Ovary (tissue), 3 donors: ENCODE results near the gene SPG11.

ENCODE experiments used
- EP300 ChIP-seq: sonication (generic); formaldehyde crosslinking; IDR thresholded peaks from one replicate; pipeline ENCODE4 v1.6.1; 2017; ENCODE audit warnings: antibody characterized with exemption
- POLR2A ChIP-seq: fragments of 450-650 bp; IDR thresholded peaks from one replicate; pipeline ENCODE4 v1.6.1; 2017; ENCODE audit warnings: antibody characterized with exemption, mild to moderate bottlenecking, moderate library complexity
- TF ChIP-seq, protein P1 (sequence below), 3 donors: fragments of 450-650 bp in 2 of 3; fragments of 200-600 bp in 1 of 3; IDR thresholded peaks; one replicate each; pipeline versions ENCODE4 v1.5.1 to v1.8.0; 2016 to 2022; ENCODE audit warnings: antibody characterized with exemption in 3 of 3, mild to moderate bottlenecking in 1 of 3
- donor health status: DM: no; HTN: no; CAD: no.

DNA sequence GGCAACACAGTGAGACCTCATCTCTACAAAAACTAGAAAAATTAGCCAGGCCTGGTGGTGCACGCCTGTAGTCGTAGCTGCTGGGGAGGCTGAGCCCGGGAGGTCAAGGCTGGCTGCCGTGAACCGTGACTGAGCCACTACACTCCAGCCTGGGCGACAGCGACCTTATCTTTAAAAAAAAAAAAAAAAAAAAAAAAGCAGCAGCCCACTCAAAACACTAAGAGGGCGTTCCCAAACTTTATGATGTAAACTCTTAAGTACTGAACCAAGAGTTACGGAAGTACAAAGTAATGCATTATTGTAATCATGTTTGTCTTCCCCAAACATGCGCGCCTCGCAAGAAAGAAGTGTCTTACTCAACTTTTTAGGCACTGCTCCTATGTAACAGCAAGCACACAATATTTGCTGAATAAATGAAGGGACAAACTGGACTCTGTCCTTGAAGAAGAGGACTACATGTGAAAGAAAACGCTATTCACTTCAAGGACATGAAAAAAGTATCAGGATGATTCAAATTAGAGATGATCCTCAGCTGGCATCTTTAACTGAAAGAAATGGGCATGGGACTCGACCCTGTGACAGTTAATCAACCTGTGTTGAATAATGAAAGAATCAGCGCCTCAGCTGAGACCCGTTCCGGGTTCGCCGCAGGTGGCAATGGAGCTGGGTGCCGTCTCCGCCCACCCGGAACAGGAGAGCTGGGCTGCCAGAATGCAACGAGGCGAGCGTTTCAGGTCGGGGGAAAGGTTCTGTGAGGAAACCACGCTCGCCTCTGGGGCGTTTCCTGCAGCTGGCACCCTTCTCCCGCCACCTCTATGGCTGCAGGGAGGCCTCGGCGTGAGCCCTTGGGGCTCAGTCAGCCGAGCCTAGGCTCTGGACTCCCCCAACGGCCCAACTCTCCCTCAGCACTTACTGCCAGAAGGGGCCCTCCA lies 718 bp downstream of the SPG11 start:
- TF ChIP-seq POLR2A (no peak), EP300 (no peak)
- TF ChIP-seq, protein P1, sequence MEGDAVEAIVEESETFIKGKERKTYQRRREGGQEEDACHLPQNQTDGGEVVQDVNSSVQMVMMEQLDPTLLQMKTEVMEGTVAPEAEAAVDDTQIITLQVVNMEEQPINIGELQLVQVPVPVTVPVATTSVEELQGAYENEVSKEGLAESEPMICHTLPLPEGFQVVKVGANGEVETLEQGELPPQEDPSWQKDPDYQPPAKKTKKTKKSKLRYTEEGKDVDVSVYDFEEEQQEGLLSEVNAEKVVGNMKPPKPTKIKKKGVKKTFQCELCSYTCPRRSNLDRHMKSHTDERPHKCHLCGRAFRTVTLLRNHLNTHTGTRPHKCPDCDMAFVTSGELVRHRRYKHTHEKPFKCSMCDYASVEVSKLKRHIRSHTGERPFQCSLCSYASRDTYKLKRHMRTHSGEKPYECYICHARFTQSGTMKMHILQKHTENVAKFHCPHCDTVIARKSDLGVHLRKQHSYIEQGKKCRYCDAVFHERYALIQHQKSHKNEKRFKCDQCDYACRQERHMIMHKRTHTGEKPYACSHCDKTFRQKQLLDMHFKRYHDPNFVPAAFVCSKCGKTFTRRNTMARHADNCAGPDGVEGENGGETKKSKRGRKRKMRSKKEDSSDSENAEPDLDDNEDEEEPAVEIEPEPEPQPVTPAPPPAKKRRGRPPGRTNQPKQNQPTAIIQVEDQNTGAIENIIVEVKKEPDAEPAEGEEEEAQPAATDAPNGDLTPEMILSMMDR (IDR thresholded peaks at IDR 0.05) = no peak
